ENCODE measurements around the gene NDUFS6.

GRCh38 chr5:1778138-1779020, 22.8 kb upstream of the NDUFS6 start:
- TF ChIP-seq CTCF (IDR thresholded peaks at IDR 0.05; ENCODE audit: low read depth, low read length, poor library complexity, severe bottlenecking) (no peak), EZH2phosphoT487 (IDR thresholded peaks at IDR 0.05; ENCODE audit: borderline replicate concordance, low read length) (no peak)

All from DOHH2 (cell line).